ENCODE data around the gene ZNF593. TPM values are rescaled to one million over a fixed set of nuclear protein-coding genes. Genes with fewer than 3 reads are reported as not detected.

ZNF593 gene
- total and polyA plus RNA-seq, 2 donors (not counting 1 experiment from before 2014, with no cell fraction given): 10.7 to 60.0 TPM

DNA sequence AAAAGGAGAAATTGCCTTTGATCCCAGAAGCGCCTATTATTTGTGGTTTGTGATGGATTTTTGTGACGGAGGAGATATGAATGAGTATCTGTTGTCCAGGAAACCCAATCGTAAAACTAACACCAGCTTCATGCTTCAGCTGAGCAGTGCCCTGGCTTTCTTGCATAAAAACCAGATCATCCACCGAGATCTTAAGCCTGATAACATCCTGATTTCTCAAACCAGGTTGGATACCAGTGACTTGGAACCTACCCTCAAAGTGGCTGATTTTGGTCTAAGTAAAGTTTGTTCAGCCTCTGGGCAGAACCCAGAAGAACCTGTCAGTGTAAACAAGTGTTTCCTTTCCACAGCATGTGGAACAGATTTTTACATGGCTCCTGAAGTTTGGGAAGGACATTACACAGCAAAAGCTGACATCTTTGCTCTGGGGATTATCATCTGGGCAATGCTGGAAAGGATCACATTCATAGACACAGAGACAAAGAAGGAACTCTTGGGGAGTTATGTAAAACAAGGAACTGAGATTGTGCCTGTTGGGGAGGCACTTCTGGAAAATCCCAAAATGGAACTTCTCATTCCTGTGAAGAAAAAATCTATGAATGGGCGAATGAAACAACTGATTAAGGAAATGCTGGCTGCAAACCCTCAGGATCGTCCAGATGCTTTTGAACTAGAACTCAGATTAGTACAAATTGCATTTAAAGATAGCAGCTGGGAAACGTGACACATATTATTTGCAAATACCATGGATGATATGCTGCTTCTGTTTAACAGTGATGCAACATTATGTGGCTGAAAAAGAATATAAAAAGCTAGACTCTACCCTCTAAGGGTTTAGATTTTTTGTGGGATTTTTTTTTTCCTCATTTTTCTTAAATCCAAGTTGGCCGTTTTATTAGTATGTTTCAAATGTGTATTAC, 47.6 kb upstream of the ZNF593 start:
- no peak for DNase-seq
- no peak overlapping the region for H2AFZ ChIP-seq (ENCODE audit: insufficient read depth, low read depth, low read length, poor library complexity, severe bottlenecking)
- no peaks in the 10 kb centered on the region for H3K9me3 Mint-ChIP-seq (ENCODE audit: insufficient read depth)
- H3K79me2 ChIP-seq (ENCODE audit: control insufficient read depth, insufficient read depth, low read length): peaks cover 15% of the 10 kb centered on the region
- TF ChIP-seq CTCF (IDR thresholded peaks at IDR 0.05) (no peak), EZH2 (IDR thresholded peaks at IDR 0.05; ENCODE audit: borderline replicate concordance, insufficient read depth, low read depth, low read length, poor library complexity, severe bottlenecking) (no peak)
- no peak overlapping the region for H3K4me3 Mint-ChIP-seq
- no peak for ATAC-seq (ENCODE audit: low read depth)
- CTCF ChIA-PET: interaction anchor here (1.1 to 3.8 kb wide), 2 partner anchors 9 to 22 kb away, joined by 6 to 21 read pairs; no protein-coding TSS in a partner anchor
- no peaks in the 10 kb centered on the region for H4K20me1 ChIP-seq (ENCODE audit: control insufficient read depth, insufficient read depth, low read length, poor library complexity, severe bottlenecking)
- H3K4me2 ChIP-seq (replicated peaks; ENCODE audit: low read depth, low read length, poor library complexity, severe bottlenecking): no peak overlapping the region
- 100% methylated on average over 3 of the region's 8 CpGs for WGBS (ENCODE audit: insufficient coverage)
- H3K27me3 Mint-ChIP-seq: no peaks in the 10 kb centered on the region
- no peaks in the 10 kb centered on the region for H3K9me3 ChIP-seq (ENCODE audit: control extremely low read depth in 1 of 3, control insufficient read depth in 2 of 3, insufficient read depth in 1 of 3, low read length in 2 of 3)
- no peak overlapping the region for H3K4me3 ChIP-seq (ENCODE audit: control extremely low read depth in 1 of 5, extremely low read depth in 1 of 5, insufficient read depth in 1 of 5, low read depth in 2 of 5, low read length in 4 of 5)
- peaks cover 0 to 27% of the 10 kb centered on the region in 2 experiments for H3K36me3 ChIP-seq (replicated peaks in 1 of 2; ENCODE audit: control extremely low read depth in 1 of 2, control insufficient read depth in 1 of 2, extremely low read depth in 1 of 2, insufficient read depth in 2 of 2, low read length in 1 of 2)
- intact Hi-C loops (cut with micrococcal nuclease): no loop called here
- POLR2A ChIA-PET: interaction anchor here (0.6 kb wide), 1 partner anchor 8 kb away, joined by 4 read pairs; no protein-coding TSS in a partner anchor
- no peak overlapping the region for H3K9ac ChIP-seq (ENCODE audit: low read length)
- no peak overlapping the region for H3K27ac ChIP-seq (ENCODE audit: low read length in 2 of 2)
- no peaks in the 10 kb centered on the region for H3K27me3 ChIP-seq (replicated peaks in 1 of 4; ENCODE audit: control extremely low read depth in 1 of 4, control insufficient read depth in 3 of 4, insufficient read depth in 4 of 4, low read length in 3 of 4)
- peaks cover 17 to 18% of the 10 kb centered on the region in 2 donors for H3K4me1 ChIP-seq (ENCODE audit: control insufficient read depth in 2 of 2, insufficient read depth in 2 of 2, low read length in 2 of 2)
- H3K27ac Mint-ChIP-seq: no peak overlapping the region
- H3K4me1 Mint-ChIP-seq: peaks cover 19% of the 10 kb centered on the region
